Measurements from ENCODE around the gene KIF24.
"Not testable (repeated sequence)": the region's sequence is repeated elsewhere in the genome, so short reads cannot be mapped to it uniquely, and the experiment has no call there.

The KIF24 gene, protein sequence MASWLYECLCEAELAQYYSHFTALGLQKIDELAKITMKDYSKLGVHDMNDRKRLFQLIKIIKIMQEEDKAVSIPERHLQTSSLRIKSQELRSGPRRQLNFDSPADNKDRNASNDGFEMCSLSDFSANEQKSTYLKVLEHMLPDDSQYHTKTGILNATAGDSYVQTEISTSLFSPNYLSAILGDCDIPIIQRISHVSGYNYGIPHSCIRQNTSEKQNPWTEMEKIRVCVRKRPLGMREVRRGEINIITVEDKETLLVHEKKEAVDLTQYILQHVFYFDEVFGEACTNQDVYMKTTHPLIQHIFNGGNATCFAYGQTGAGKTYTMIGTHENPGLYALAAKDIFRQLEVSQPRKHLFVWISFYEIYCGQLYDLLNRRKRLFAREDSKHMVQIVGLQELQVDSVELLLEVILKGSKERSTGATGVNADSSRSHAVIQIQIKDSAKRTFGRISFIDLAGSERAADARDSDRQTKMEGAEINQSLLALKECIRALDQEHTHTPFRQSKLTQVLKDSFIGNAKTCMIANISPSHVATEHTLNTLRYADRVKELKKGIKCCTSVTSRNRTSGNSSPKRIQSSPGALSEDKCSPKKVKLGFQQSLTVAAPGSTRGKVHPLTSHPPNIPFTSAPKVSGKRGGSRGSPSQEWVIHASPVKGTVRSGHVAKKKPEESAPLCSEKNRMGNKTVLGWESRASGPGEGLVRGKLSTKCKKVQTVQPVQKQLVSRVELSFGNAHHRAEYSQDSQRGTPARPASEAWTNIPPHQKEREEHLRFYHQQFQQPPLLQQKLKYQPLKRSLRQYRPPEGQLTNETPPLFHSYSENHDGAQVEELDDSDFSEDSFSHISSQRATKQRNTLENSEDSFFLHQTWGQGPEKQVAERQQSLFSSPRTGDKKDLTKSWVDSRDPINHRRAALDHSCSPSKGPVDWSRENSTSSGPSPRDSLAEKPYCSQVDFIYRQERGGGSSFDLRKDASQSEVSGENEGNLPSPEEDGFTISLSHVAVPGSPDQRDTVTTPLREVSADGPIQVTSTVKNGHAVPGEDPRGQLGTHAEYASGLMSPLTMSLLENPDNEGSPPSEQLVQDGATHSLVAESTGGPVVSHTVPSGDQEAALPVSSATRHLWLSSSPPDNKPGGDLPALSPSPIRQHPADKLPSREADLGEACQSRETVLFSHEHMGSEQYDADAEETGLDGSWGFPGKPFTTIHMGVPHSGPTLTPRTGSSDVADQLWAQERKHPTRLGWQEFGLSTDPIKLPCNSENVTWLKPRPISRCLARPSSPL (N-terminal part only)

DNA sequence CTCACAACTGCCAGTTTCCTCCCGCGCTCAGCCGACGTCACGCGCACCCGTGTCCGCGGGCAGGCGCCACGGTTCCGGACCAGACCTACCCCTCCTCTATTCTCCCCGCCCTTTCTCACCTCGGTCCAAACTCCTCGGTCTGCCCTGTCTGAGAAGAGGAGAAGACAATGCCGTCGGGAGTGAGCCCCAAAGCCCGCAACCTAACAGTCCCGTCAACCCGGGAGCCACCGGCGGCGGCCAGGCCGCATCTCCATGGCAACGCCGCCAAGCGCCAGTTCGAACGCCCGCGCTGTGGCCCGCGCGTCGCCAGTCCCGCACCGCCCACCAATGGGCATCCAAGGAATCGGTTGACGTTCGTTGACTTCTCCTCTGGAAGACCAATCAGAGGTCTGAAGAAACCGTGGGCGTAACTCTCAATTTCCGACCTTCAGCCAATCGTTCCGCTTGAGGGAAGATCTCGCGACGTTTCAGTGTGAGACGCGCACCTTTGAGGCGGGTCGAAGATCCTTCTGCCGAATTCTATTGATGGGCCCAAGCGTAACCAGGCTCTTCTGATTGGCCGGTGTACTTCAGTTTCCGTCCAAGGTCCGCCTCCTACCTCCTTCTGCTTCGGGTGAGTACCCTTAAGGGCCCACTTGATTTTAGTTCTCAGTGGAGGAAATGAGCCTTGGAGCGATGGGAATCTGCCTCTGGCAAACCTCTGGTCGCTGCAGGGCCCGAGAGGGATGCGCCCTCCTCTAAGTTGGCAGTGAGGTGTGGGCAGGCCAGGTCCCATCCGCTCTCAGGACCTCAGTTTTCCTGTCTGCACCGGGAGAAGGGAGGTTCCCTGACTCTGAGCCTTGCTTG lies at the start of gene KIF24, which contains the start of gene NUDT2:
Gene KIF24, minus strand, starts transcription at position 282 of the 846 bp plus-strand sequence. CDS start 17,922 bp downstream, outside the sequence.
Gene NUDT2, plus strand, starts transcription at position 583 of the 846 bp plus-strand sequence. CDS start 9,471 bp downstream, outside the sequence.
- peak; percentile 99 for DNase-seq

DNA sequence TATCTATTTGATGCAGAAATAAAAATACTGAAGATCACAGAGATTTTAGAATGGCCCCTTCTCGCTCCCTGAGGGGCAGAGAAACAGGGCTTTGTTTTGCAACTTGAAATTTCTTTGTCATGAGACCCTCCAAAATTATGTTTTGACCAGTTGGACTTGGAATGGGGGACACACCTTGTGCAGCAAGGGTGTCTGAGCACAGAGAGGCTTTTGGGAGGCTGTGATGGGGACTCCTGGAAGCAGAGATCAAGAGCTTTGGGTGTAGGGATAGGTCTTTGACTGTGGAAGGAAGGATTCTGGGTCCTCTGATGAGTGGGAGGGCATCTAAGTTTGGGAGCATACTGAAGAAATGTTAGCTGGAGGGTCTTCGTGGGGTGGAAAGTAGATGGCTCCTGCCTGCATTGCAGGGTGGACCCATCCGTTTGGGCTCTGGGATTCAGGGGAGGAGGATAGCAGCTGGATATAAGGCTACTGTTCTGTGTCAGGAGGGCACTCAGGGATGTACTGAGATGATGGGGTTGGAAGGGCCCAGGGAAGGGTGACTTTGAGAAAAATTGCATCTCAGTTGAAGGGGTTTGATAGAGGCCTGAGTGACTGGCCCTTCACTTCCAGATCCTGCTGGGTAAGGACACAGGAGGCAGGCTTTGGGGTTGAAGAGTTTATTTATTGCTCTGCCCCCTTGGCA lies 49.5 kb upstream of the KIF24 start:
- DNase-seq = no peak

DNA sequence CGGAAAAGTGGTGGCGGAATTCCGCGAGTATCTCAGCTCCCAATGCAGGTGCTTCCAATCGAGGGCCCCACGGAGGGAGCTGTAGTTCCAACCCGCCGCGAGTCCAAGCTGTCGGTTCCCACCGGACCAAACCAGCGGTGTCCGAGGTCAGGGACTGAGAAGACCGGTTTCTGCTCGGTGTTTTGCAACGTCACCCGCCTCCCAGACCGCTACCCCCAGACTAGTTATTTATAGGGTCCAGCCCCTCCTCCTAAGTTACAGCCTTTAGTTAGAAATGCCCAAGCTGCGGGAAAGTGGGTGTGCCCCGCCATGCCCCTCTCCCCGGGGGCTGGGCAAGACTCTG lies 48.3 kb upstream of the KIF24 start:
- no peak for DNase-seq

DNA sequence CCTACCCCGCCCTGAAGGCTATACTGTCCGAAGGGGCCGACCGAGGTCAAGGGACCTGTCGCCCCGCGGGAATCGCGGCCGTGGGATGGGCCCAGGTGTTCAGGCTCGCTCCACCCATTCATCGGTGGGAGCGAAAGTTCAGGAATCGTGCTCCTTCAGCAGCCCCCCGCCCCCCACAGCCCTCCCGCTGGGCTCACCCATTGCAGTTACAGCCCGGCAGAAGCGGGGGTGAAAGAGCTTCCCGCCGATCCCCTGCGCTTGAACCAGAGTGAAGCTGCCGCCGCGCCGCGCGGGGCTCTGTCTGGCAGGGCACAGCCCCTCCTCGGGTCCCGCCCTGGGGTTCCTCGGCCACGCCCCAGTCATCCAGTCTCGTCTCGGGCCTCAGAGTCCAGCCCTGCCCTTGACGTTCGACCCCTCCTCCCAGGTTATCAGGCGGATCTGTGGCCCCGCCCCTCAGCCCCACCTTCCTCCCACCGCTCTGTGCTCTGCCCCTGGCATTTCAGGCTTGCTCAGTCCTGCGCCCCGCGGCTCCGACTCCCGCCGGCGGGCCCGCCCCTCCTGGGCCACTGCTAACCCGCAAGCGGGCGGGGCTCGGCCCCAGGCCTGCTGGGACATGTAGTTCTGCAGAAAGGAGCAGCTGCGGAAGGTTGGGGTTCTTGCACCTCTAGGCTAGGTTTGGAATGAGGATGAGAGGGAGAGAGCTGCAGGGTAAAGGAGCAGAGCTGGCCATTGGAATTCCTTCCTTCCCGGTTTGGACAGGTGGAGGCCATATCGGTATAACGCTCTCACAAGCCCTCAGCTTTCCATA lies 47.7 kb upstream of the KIF24 start, which contains the start of gene MYORG:
Gene MYORG, minus strand, starts transcription at position 303 of the 808 bp plus-strand sequence. CDS start 3,955 bp downstream, outside the sequence.
- DNase-seq = peak; percentile 98

DNA sequence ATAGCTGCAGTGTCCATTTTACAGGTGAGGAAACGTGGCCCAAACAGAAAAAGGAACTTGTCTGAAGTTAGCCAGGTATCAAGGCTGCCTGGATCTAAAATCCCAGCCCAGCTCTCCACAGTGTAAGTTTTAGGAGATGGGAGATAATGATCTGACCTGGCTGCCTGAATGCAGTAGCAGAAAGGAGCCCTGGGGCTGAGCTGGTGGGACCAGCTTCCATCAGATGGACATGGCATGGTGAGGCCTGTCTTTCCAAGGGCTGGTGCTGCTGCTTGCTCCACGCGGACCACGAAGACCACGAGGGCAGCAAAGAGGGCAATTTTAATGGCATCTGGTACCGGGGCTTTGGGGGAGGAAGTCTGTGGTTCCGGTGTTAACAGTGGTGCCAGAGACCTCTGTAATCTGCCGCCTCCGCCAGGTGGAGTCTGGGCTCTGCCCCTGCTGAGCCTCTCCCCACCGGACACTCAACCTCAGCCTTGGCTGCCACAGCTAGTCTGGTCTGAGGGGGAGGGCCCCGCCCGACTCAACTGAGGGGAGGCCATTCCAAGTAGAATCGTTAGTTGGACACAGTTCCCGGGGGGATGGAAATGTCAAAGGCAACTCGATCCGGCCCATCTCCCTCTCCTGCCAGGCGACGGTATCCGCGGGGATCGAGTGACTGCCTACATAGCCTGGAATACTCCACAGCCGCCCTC lies 47.0 kb upstream of the KIF24 start:
- DNase-seq = peak; percentile 70

DNA sequence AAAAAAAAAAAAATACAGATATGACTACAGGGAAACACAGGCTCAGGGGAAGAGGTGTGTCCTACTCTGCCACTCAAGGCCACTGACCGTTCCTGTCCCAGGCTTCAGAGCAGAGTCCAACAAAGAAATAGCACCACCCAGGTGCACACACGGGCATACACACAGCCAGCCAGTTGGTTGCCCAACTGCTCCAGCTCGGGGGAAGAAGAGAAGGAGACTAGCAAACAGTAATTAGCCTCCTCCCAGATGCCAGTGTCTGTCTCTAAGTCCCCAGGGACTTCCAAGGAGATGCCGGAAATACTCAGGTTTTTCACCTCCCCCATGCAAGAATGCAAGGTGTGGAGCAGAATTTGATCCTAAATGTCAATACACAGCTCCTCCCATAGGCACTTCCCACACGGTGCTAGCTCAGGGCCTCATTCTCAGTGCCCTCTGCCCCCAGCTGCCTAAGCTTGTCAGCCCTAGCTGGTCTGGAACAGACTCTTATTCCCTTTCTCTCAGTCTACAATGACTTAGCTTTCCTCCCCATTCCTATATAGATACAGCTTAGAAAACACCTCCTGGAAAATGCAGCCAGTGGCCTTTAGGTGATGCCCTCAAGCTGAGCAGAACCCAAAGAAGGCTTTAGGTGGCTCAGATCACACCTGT lies 46.0 kb upstream of the KIF24 start:
- DNase-seq = no peak

DNA sequence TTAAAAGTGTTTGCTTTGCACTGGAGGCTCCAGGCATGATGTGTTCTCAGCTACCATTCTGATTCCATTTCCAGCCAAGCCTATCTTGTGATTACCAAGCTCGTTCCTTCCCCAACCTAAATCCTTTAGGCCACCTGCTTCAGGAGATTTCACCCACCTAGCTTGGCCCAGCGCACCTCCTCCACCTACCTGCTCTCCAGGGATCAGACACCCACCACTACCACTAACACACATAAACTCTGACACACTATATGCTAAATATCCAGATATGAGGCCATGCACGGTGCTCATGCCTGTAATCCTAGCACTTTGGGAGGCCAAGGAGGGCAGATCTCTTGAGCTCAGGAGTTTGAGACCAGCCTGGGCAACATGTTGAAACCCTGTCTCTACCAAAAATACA lies 45.3 kb upstream of the KIF24 start:
- no peak for DNase-seq

DNA sequence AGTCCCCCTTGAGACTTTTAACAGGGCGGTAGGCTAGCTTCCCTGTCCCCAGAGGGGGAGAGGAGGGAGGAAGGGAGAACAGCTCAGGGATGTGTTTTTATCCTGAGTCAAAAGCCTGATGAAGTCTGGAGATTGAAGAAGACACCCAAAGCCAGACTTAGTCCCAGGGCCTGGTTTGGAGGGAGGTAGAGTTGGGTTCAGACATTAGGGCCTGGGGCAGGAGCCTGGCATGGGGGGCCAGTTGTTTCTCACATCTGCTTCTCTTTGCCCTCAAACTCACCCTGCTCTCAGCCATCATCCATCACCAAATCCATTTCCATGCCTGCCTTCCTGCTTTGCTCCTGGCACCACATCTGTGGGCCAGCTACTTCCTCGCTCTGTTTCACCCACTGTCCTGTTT lies 44.7 kb upstream of the KIF24 start:
- no peak for DNase-seq

DNA sequence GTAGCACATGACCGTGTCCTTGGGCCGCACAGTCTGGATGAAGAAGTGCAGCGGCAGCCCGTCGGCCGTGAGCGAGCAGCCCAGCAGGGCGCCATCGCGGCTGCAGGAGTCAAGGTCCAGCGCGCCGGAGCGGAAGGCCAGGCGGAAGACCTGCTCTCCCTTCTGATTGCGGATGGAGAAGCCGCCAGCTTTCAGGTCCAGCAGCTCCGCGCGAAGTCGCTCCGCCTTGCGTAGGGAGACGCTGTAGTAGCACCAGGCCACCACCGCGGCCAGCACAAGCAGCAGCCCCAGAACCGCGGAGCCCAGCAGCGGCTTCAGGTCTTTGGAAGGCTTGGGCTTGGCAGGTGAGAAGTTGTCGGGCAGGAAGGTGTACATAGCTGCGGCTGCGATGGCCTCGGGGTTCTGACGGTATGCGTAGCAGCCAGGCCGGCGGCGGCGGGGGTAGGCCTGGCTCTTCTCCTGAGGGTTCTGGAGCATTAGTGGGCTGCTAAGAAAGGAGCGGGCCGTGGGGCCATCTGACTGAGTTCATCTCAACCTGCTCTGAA lies 43.5 kb upstream of the KIF24 start:
- no peak for DNase-seq

DNA sequence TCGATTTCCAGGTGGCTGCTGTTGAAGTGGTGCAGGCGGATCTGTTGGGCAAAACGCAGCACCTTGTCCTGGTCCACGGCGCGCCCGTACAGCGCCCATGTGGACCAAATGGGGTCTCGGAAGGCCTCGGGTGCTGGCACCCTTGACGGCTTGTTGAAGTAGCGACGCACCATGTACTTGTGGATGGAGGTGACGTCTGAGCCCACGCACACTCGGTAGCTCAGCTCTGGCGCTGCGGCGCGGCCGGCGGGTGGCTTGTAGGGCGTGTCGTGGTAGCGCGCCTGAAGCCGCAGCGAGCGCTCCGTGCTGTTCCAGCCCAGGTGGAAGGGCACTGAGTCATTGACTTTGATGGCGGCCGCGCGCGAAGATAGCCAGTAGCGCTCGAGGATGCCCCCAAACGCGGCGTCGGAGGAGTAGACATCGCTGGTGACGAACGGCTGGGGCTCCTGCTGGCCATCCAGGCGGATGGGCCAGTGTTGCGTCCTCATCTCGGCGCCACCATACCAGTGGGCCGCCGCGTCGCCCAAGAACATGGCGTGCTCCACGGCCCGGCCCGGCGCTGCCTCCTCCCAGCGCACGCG lies 42.9 kb upstream of the KIF24 start:
- no peak for DNase-seq

DNA sequence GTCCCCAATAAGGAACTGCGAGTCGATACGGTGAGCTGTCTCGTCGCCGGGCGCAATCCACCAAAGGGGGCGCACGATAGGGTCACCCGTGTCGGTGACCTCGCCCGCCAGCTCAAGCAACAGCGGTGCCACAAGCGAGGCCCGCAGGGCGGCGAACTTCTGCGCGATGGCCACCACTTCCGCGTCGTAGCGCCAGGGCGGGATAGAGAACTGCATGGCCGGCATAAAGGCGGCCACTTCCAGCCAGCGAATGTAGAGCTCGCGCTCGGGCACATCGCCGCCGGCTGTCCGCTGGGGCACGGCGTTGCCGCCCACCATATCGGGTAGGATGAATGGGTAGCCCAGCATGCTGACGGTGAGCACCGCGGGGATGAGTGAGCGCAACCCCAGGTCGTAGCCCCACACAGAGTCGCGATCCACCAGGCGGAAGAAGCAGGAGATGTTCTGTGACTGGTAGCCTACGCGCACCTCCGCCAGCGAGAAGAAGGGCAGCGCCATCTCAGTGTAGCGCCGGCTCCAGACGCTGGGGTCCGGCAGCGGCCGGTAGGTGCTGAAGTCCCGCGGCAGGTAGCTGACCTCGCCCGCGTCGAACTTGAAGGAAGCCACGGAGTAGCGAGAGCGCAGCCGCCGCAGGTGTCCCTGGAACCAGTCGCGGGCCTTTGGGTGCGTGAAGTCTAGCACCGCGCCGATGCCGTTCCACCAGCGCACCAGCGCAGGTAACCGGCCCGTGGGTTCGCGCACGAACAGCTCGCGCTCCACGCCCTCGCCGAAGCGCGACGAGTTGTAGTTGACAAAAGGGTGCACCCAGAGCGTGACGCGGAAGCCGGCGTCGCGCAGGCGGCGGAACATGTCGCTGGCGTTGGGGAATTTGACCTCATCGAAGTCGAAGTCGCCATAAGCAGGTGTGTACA lies 42.2 kb upstream of the KIF24 start:
- DNase-seq = peak; percentile 38

DNA sequence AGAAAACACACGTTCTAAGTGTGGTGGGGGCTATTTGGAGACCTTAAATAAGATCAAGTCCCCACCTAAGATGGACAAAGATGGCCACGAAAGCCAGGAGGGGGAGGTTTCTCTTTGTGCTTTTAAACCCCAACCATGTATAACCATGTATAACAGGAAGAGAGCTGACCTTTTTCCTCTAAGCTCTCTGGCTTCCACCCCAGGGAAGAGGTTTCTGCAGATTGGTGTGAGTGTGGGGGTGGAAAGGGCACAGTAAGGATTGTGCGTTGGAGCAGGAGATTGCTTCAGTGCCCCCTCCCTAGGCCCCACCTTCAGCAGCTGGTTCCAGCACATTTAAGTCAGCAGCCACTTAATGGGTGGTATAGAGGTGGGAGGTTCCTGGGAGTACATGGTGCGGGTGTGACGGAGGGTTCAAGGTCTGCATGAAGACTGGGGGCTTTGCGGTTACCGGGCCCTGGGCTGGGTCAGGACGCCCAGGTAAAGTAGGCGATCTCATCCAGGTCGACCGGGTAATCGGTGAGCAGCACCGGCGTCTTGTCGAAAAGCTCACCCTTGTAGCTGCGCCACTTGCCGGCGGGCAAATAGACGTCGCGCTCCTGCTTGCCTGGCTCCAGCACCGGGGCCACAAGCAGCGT lies 41.4 kb upstream of the KIF24 start:
- DNase-seq = no peak

DNA sequence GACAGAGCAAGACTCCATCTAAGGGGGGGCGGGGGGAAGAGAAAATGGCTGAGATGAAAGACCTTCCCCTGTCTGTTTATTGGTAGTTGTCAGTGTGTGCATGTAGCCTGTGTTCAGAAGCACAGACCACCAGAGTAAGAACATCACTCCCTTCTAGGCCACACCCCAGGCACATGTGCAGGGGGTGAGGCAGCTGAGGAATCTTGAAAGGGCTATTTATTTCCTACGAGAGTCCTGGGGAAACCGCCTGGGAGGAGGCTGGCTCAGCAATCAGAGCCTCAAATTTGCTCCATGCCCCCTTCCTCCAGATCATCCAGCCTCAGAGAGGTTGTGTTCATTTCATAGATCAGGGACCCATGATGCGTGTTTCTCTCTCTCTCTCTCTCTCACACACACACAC lies 40.6 kb upstream of the KIF24 start:
- no peak for DNase-seq

DNA sequence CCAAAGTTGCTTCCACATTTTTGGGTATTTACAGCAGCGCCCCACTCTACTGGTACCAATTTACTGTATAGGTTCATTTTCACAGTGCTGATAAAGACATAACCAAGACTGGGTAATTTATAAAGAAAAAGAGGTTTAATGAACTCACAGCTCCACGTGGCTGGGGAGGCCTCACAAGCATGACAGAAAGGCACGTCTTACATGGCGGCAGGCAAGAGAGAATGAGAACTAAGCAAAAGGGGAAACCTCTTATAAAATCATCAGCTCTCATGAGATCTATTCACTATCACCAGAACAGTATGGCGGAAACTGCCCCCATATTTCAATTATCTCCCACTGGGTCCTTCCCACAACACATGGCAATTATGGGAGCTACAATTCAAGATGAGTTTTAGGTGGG lies 39.7 kb upstream of the KIF24 start:
- not testable (repeated sequence) for DNase-seq

DNA sequence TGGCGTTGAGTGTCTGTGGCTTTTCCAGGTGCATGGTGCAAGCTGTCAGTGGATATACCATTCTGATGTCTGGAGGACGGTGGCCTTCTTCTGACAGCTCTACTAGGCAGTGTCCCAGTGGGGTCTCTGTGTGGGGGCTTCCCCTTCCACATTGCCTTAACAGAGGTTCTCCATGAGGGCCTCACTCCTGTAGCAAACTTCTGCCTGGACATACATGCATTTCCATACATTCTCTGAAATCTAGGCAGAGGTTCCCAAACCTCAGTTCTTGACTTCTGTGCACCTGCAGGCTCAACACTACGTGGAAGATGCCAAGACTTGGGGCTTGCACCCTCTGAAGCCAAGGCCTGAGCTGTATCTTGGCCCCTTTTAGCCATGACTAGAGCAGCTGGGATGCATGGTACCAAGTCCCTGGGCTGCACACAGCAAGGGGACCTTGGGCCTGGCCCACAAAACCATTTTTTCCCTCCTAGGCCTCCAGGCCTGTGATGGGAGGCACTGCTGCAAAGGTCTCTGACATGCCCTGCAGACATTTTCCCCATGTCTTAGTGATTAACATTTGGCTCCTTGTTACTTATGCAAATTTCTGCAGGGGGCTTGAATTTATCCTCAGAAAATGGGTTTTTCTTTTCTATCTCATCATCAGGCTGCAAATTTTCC lies 38.8 kb upstream of the KIF24 start:
- not testable (repeated sequence) for DNase-seq

DNA sequence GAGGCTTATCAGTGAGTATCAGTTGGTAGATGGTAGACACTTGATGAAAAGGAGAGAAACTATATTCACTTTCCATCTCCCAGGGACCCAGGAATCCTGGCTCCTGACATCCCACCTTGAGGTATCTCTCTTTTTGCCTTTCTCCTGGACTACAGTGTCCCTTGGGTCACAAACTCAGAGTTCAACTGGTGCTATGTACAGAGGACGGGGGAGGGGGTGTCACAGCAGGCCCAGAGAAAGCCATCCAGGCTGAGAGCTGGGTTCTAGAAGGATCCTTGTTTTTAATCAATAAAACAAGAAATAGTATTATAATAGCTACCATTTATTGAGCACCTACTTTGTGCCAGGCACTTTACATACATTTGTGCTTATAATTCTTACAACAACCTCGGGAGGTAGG lies 37.3 kb upstream of the KIF24 start:
- no peak for DNase-seq
